Aortic smooth muscle cell (primary cell): ENCODE results near the gene MYNN. TPM values are rescaled to one million over a fixed set of nuclear protein-coding genes. Genes with fewer than 3 reads are reported as not detected.

ENCODE experiments used
- total RNA-seq: library from RNA; depleted of rRNA; stranded (reverse); fragments of >200 nt; gene quantifications from 2 replicates; pipeline ENCODE4 v1.2.3, GENCODE V29; 2014

The MYNN gene
- 22.1 and 25.6 TPM in 2 replicates for total RNA-seq

DNA sequence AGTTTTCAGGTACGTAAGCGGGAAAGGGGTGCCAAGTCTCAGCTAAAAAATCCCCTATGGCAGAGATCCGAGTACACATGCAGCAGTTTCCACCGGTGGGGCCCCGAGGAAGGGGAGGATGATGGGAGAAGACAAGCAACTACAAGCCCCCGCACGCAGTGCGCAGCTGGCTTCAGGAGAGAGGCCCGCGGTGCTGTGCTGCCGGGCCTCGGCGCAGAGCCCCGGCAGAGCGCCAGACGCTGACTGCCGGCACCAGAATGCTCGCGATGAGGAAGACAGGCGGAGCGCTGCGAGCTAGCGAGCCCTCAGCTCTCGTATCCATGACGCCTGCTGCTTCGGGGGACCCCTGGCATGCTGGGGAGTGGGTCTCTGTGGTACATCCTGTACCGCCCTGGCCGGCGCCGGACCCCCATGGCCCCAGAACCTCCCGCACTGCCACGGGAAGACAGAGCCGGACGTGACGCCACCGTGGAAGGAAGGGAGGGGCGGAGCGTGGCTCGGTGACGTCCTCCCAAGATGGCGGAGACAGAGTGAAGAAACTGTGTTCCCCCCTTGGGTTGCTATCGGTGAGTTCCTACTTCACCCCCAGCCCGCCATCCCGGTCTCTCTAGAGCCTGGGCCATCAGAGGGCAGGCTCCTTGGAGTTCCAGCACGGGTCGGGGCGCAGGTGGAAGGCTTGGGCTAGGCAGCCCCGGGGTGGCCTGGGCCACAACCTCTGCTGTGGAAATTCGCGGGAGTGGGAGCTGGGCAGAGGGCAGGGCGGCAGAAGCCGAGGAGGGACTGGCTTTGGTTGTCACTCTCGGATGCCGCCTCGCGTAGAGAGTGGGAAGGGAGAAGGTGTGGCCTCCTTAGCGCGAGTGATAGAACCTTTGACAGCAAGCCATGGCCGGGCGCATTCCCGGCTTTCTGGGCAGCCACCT, at the start of gene MYNN:
Gene MYNN (plus strand): TSS at position 500 of the 920 bp plus-strand sequence. CDS start 900 bp downstream, outside the sequence.

GRCh38 chr3:169764882-169765612, 8.1 kb upstream of the MYNN start, which contains the start of gene TERC:
Gene TERC, minus strand, starts transcription at chr3:169765060.

DNA sequence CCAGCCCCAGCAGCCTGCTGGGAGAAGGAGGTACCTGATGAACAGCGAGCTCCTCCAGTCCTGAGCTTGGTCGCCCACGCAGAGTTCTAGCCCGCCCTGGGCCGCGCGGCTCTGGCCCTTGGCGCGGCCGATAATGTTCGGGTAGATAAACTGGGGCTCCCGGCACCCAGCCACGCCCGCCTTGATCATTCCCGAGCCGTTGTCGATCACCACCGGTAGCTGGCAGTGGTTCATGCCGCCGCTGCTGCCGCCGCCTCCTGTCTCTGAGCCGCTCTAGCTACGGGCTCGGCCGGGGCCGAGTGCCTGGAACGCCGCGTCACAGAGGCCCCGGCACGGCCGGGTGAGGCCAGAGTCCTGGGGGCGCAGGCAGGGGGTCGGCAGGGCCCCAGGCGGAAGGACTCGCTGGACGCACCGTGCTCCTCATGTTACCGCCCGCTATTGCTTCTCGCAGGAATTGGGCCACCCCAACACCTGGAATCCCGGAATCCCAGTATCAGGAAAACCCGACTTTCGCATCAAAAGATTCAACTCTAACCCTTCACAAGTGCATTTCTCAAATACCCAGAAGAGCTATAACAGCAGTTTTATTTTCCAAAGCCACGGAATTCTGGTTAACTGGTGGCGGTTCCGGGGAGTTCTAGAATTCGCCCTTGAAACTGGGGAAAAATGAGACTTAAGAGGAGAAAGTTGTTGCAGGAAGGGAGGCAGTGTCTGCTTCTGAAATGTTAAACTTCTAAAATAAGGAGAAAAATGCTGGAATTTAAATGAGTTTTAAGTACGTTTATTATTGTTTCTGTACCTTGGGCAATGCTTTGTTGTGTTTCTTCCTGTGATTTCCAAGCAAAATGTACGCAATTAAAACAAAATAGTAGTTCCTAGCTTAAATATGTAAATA, 3.7 kb upstream of the MYNN start, which contains the start of gene ACTRT3:
Gene ACTRT3 (minus strand): TSS at position 275 of the 895 bp plus-strand sequence. CDS start 41 bp downstream, at position 234.

GRCh38 chr3:169812332-169813235, 39.4 kb downstream of the MYNN start, which contains the start of the genes LRRC34 and LRRIQ4:
Gene LRRC34, minus strand, starts transcription at chr3:169812904. Its CDS starts 356 bp downstream, at chr3:169812548.
Gene LRRIQ4, plus strand, starts transcription at chr3:169812870. Its CDS starts 9,052 bp downstream, at chr3:169821922.

Other genes starting within 250 kb of the MYNN start
- 44.1 and 44.6 TPM in 2 replicates for gene MECOM, start 109.7 kb upstream of the MYNN start, total RNA-seq
- gene TERC, start 8.3 kb upstream of the MYNN start, total RNA-seq: 36.7 and 65.9 TPM in 2 replicates
- 5.8 and 6.1 TPM in 2 replicates for gene ACTRT3, start 3.8 kb upstream of the MYNN start, total RNA-seq
- 0.06 TPM in 1 of 2 replicates, not detected in the other for gene LRRIQ4, start 39.5 kb downstream of the MYNN start, total RNA-seq
- gene LRRC34, start 39.5 kb downstream of the MYNN start, total RNA-seq: 3.4 and 3.8 TPM in 2 replicates
- not detected in 2 replicates for gene LRRC31, start 96.5 kb downstream of the MYNN start, total RNA-seq
- gene SAMD7, start 138.2 kb downstream of the MYNN start, total RNA-seq: not detected in 2 replicates
- gene SEC62, start 193.4 kb downstream of the MYNN start, total RNA-seq: 62.1 and 65.7 TPM in 2 replicates